A673 (cell line): ENCODE measurements around the gene ADGRE1. TPM values are rescaled to one million over a fixed set of nuclear protein-coding genes. Genes with fewer than 3 reads are reported as not detected.

Source experiments
- BruUV-seq: library from RNA; stranded (reverse); fragments of 400-500 nt; replicated peaks from 2 replicates; lab custom pipeline; 2021; lab: Mats Ljungman, UMichigan
- CTCF ChIA-PET: fragments of 300-600 bp; sonication (Branson Sonifier 250); formaldehyde crosslinking; loops from one replicate; lab custom pipeline; 2022; ENCODE audit warnings: antibody characterized with exemption; lab: Charles Lee
- POLR2A ChIA-PET: fragments of 300-600 bp; sonication (Branson Sonifier 250); formaldehyde crosslinking; loops from one replicate; lab custom pipeline; 2022; ENCODE audit warnings: antibody characterized with exemption; ENCODE audit not compliant: low non-redundant PET; lab: Charles Lee
- DNase-seq: peaks from one replicate; pipeline ENCODE4 v3.0.0-alpha.2; 2015; ENCODE audit warnings: low spot score
- H3K27ac ChIP-seq: fragments of 200-600 bp; sonication (generic); 2 replicates; pipeline ENCODE4 v1.5.1; 2016; ENCODE audit warnings: mixed run types, low read depth, mild to moderate bottlenecking, mixed read lengths, antibody characterized with exemption, low read length; ENCODE audit not compliant: poor library complexity, severe bottlenecking
- H3K27me3 ChIP-seq: fragments of 200-600 bp; sonication (generic); replicated peaks from 2 replicates; pipeline ENCODE4 v1.6.1; 2017; ENCODE audit warnings: mixed run types, low read depth, mild to moderate bottlenecking, mixed read lengths, antibody characterized with exemption, low read length; ENCODE audit not compliant: insufficient read depth, poor library complexity
- H3K36me3 ChIP-seq: fragments of 200-600 bp; sonication (generic); 2 replicates; pipeline ENCODE4 v1.6.1; 2016; ENCODE audit warnings: mixed run types, mild to moderate bottlenecking, mixed read lengths, antibody characterized with exemption, low read length; ENCODE audit not compliant: insufficient read depth, poor library complexity, severe bottlenecking
- H3K4me1 ChIP-seq: fragments of 200-600 bp; sonication (generic); 2 replicates; pipeline ENCODE4 v1.6.1; 2017; ENCODE audit warnings: mixed run types, mild to moderate bottlenecking, mixed read lengths, antibody characterized with exemption, low read length; ENCODE audit not compliant: insufficient read depth, poor library complexity, severe bottlenecking
- H3K4me3 ChIP-seq: fragments of 200-600 bp; sonication (generic); 2 replicates; pipeline ENCODE4 v1.5.1; 2016; ENCODE audit warnings: low read depth, mixed run types, mild to moderate bottlenecking, mixed read lengths, low read length; ENCODE audit not compliant: poor library complexity, severe bottlenecking
- H3K9me3 ChIP-seq: fragments of 200-600 bp; sonication (generic); 2 replicates; pipeline ENCODE4 v1.6.1; 2016; ENCODE audit warnings: mixed run types, low read depth, mild to moderate bottlenecking, mixed read lengths, antibody characterized with exemption, low read length; ENCODE audit not compliant: poor library complexity, severe bottlenecking
- CTCF ChIP-seq: fragments of 300-800, 200-600 bp; sonication (generic); conservative IDR thresholded peaks from 2 replicates; pipeline ENCODE4 v1.5.1; 2017; ENCODE audit warnings: low read depth, mild to moderate bottlenecking, antibody characterized with exemption, low read length, moderate library complexity, mixed read lengths
- EZH2 ChIP-seq: fragments of 200-600 bp; sonication (generic); IDR thresholded peaks from 2 replicates; pipeline ENCODE4 v1.6.1; 2017; ENCODE audit warnings: borderline replicate concordance, low read depth, mild to moderate bottlenecking, mixed read lengths, antibody characterized with exemption, low read length; ENCODE audit not compliant: poor library complexity, severe bottlenecking
- intact Hi-C: fragments of 100-400 bp; cut with micrococcal nuclease; formaldehyde crosslinking; loops from one replicate; pipeline ENCODE4 v1.10.0; 2022; ENCODE audit not compliant: unreplicated experiment
- total RNA-seq: library from RNA; stranded (reverse); gene quantifications from 2 replicates; pipeline ENCODE4 v1.2.3, GENCODE V29; 2021

The ADGRE1 gene
- total RNA-seq, 1 experiment from 2014 or later = not detected

GRCh38 chr19:6903446-6903845, 16.1 kb downstream of the ADGRE1 start:
- CTCF ChIA-PET = interaction anchor here (1.2 kb wide), 1 partner anchor 61 kb away, joined by 3 read pairs; no protein-coding TSS in a partner anchor

GRCh38 chr19:6906559-6907060, 19.2 kb downstream of the ADGRE1 start:
- no peak for DNase-seq
- Histone ChIP-seq H3K4me1 (no peaks in the 10 kb centered on the region), H3K4me3 (no peak overlapping the region), H3K27ac (no peak overlapping the region), H3K9me3 (peaks cover 5% of the 10 kb centered on the region), H3K36me3 (no peaks in the 10 kb centered on the region), H3K27me3 (no peaks in the 10 kb centered on the region)
- TF ChIP-seq CTCF (no peak), EZH2 (no peak)
- ChIA-PET CTCF (no interaction called here), POLR2A (no interaction called here)
- no TSS peak for BruUV-seq
- intact Hi-C loops = no loop called here

More at GRCh38 chr19:6903446-6903845, 16.1 kb downstream of the ADGRE1 start:
- Histone ChIP-seq H3K4me3 (no peak overlapping the region), H3K27ac (no peak overlapping the region), H3K36me3 (no peaks in the 10 kb centered on the region), H3K9me3 (peaks cover 5% of the 10 kb centered on the region), H3K27me3 (no peaks in the 10 kb centered on the region), H3K4me1 (no peaks in the 10 kb centered on the region)
- TF ChIP-seq CTCF (no peak), EZH2 (no peak)
- DNase-seq = no peak
- no TSS peak for BruUV-seq
- intact Hi-C loops = no loop called here
- POLR2A ChIA-PET = no interaction called here

GRCh38 chr19:6911523-6911922, 24.1 kb downstream of the ADGRE1 start:
- H3K27ac ChIP-seq = no peak overlapping the region

More at GRCh38 chr19:6911523-6911922, 24.1 kb downstream of the ADGRE1 start:
- BruUV-seq = no TSS peak
- H3K4me3 ChIP-seq = no peak overlapping the region
- no peak for DNase-seq
- H3K4me1 ChIP-seq = no peaks in the 10 kb centered on the region
- POLR2A ChIA-PET = no interaction called here
- intact Hi-C loops = no loop called here
- no peaks in the 10 kb centered on the region for H3K36me3 ChIP-seq
- TF ChIP-seq CTCF = no peak
- TF ChIP-seq EZH2 = no peak
- CTCF ChIA-PET = no interaction called here
- no peaks in the 10 kb centered on the region for H3K27me3 ChIP-seq
- H3K9me3 ChIP-seq = peaks cover 17% of the 10 kb centered on the region
